HTR-8/SVneo (cell line): ENCODE results near the gene GPRC6A.
A peak's percentile ranks its signal among the peaks of the same experiment; 100 is the strongest.
"Not testable (repeated sequence)": the region's sequence is repeated elsewhere in the genome, so short reads cannot be mapped to it uniquely, and the experiment has no call there.

Experiments
- DNase-seq: peaks from one replicate; pipeline ENCODE4 v3.0.0; 2011; ENCODE audit warnings: low spot score, mixed read lengths; ENCODE audit not compliant: insufficient read length
- FAIRE-seq: peaks from 2 replicates; lab custom pipeline; 2011; peaks lifted over from hg19 to GRCh38; lab: Jason Lieb, UNC

The GPRC6A gene

GRCh38 chr6:116828983-116829382, at the start of gene GPRC6A:
Gene GPRC6A, minus strand, starts transcription at chr6:116829083. Its CDS starts 70 bp downstream, at chr6:116829013.
- FAIRE-seq (no peak), DNase-seq (no peak)

GRCh38 chr6:116877743-116878142, 48.9 kb upstream of the GPRC6A start:
- no peak for DNase-seq
- FAIRE-seq: no peak

- no peak for FAIRE-seq
These were observed 48.0 kb upstream of the GPRC6A start, which contains the start of gene RFX6 for GRCh38 chr6:116876635-116877611. Gene RFX6, plus strand, starts transcription at chr6:116877242. Its CDS starts 34 bp downstream, at chr6:116877276.

GRCh38 chr6:116876107-116876506, 47.2 kb upstream of the GPRC6A start:
- DNase-seq (no peak), FAIRE-seq (no peak)

More at GRCh38 chr6:116876635-116877611, 48.0 kb upstream of the GPRC6A start, which contains the start of gene RFX6:
- DNase-seq: no peak

- FAIRE-seq: no peak
- DNase-seq: no peak
These were observed 43.9 kb upstream of the GPRC6A start for GRCh38 chr6:116872771-116873170.

GRCh38 chr6:116866281-116866871, 37.5 kb upstream of the GPRC6A start:
- DNase-seq (no peak), FAIRE-seq (no peak)

- FAIRE-seq (no peak), DNase-seq (no peak)
These were observed 30.4 kb upstream of the GPRC6A start for GRCh38 chr6:116859264-116859663.

- FAIRE-seq: no peak
- DNase-seq: no peak
These were observed 29.2 kb upstream of the GPRC6A start for GRCh38 chr6:116858060-116858459.

GRCh38 chr6:116847227-116847626, 18.3 kb upstream of the GPRC6A start:
- DNase-seq: peak; percentile 15
- no peak for FAIRE-seq

- no peak for FAIRE-seq
These were observed 13.6 kb upstream of the GPRC6A start for GRCh38 chr6:116842459-116842858.

GRCh38 chr6:116840091-116840490, 11.2 kb upstream of the GPRC6A start:
- DNase-seq (no peak), FAIRE-seq (no peak)

More at GRCh38 chr6:116842459-116842858, 13.6 kb upstream of the GPRC6A start:
- no peak for DNase-seq

- DNase-seq (no peak), FAIRE-seq (no peak)
These were observed 7.9 kb upstream of the GPRC6A start for GRCh38 chr6:116836606-116837342.

GRCh38 chr6:116834526-116834925, 5.6 kb upstream of the GPRC6A start:
- FAIRE-seq, DNase-seq: not testable (repeated sequence)

- FAIRE-seq (no peak), DNase-seq (no peak)
These were observed 1.2 kb downstream of the GPRC6A start for GRCh38 chr6:116827561-116828240.

GRCh38 chr6:116816336-116816735, 12.5 kb downstream of the GPRC6A start:
- FAIRE-seq, DNase-seq: not testable (repeated sequence)

- DNase-seq: no peak
- no peak for FAIRE-seq
These were observed 16.7 kb downstream of the GPRC6A start for GRCh38 chr6:116812051-116812650.

- no peak for FAIRE-seq
These were observed 26.9 kb downstream of the GPRC6A start for GRCh38 chr6:116801971-116802370.

GRCh38 chr6:116799945-116800344, 28.9 kb downstream of the GPRC6A start:
- DNase-seq: no peak
- FAIRE-seq: no peak

More at GRCh38 chr6:116801971-116802370, 26.9 kb downstream of the GPRC6A start:
- no peak for DNase-seq

- no peak for DNase-seq
- FAIRE-seq: no peak
These were observed 31.3 kb downstream of the GPRC6A start for GRCh38 chr6:116797585-116797984.
